NB4 (cell line): Measurements from ENCODE around the gene EIF1AD.

Experiments
- DNase-seq: peaks from one replicate; pipeline ENCODE4 v3.0.0; 2010; ENCODE audit warnings: low read depth
- H3K4me3 ChIP-seq: one replicate; pipeline ENCODE4 v1.5.1; 2011; ENCODE audit warnings: mild to moderate bottlenecking, low read depth, low read length, moderate library complexity
- MYC ChIP-seq: IDR thresholded peaks from 2 replicates; pipeline ENCODE4 v1.6.1; 2011; ENCODE audit warnings: low read depth, low read length
- POLR2A ChIP-seq: IDR thresholded peaks from 2 replicates; pipeline ENCODE4 v1.6.1; 2011; ENCODE audit warnings: mild to moderate bottlenecking; ENCODE audit not compliant: insufficient read length; ENCODE audit errors: extremely low read depth
- TF ChIP-seq, protein P1 (sequence below): IDR thresholded peaks from 2 replicates; pipeline ENCODE4 v1.6.1; 2011; ENCODE audit warnings: low read depth, low read length
- TF ChIP-seq, protein P2 (sequence below): IDR thresholded peaks from one replicate; pipeline ENCODE4 v1.5.1; 2012; ENCODE audit warnings: low read depth, low read length

The EIF1AD gene

DNA sequence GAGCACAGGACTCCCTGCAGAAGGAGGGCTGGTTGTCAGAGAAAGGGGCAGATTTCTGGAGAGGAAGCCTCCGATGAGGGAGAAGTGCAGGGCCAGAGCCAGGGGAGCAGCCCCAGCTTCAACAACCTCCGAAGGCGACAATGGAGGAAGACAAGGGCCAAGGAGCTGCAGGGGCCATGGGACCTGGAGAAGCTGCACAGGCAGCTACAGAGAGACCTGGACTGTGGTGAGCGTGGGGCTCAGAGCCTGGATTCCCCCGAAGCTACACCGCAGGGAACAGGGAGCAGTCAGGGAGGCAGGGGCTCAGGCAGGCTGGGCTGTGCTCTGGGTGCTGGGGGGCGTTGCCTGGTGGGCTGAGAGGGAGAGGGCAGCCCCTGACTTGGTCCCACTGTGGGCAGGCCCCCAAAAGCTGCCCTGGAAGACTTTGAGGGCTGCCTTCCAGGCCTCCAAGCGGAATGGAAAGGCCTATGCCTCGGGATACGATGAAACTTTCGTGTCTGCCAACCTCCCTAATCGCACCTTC, 54.3 kb downstream of the EIF1AD start:
- DNase-seq = no peak
- TF ChIP-seq, protein P1, sequence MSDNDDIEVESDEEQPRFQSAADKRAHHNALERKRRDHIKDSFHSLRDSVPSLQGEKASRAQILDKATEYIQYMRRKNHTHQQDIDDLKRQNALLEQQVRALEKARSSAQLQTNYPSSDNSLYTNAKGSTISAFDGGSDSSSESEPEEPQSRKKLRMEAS = no peak
- TF ChIP-seq MYC = no peak
- no peak for TF ChIP-seq POLR2A
- TF ChIP-seq, protein P2, sequence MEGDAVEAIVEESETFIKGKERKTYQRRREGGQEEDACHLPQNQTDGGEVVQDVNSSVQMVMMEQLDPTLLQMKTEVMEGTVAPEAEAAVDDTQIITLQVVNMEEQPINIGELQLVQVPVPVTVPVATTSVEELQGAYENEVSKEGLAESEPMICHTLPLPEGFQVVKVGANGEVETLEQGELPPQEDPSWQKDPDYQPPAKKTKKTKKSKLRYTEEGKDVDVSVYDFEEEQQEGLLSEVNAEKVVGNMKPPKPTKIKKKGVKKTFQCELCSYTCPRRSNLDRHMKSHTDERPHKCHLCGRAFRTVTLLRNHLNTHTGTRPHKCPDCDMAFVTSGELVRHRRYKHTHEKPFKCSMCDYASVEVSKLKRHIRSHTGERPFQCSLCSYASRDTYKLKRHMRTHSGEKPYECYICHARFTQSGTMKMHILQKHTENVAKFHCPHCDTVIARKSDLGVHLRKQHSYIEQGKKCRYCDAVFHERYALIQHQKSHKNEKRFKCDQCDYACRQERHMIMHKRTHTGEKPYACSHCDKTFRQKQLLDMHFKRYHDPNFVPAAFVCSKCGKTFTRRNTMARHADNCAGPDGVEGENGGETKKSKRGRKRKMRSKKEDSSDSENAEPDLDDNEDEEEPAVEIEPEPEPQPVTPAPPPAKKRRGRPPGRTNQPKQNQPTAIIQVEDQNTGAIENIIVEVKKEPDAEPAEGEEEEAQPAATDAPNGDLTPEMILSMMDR = no peak
- H3K4me3 ChIP-seq = no peak overlapping the region

DNA sequence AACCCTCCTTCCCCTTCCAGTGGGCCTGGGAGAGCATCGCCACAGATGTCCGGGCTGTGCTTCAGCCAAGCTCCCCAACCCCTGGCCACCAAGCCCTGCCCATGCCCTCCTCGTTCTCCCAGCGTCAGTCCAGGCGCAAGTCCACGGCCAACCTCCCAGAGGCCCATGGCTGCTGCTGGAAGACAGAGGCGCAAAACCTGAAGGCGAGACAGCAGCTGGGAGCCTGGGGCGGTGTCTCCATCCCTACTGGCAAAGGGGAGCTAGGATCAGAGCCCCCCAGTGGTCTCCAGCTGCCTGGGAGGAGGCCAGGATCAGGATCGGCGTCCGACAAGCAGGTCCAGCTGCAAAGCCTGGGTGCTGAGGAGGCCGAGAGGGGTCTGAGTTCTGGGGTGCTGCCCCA, 54.8 kb downstream of the EIF1AD start:
- no peak for DNase-seq
- H3K4me3 ChIP-seq = no peak overlapping the region
- TF ChIP-seq, protein P1 = no peak
- TF ChIP-seq POLR2A (no peak), MYC (no peak)
- TF ChIP-seq, protein P2 = no peak

DNA sequence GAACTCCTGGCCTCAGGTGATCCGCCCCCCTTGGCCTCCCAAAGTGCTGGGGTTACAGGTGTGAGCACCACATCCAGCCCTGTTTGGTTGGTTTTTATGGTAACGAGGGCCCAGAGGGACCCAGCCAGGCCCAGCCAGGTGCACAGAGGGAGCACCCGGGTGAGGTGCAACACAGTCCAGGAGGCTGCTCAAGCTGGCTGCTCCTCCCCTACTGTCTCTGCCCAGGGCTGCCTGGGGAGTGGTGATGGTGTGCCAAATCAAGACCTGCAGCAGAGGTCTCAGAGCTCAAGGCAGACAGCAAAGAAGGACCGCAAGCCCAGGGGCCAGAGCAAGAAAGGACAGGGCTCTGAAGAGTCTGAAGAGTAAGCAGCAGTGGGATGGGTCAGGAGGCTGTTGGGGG, 55.3 kb downstream of the EIF1AD start:
- DNase-seq = no peak
- TF ChIP-seq, protein P2 = no peak
- TF ChIP-seq, protein P1 = no peak
- TF ChIP-seq MYC (no peak), POLR2A (no peak)
- no peak overlapping the region for H3K4me3 ChIP-seq
